HG03095 (cell line): ENCODE measurements around the gene ADAMTSL4.
"Not testable (repeated sequence)": the region's sequence is repeated elsewhere in the genome, so short reads cannot be mapped to it uniquely, and the experiment has no call there.

Experiments
- ATAC-seq: cut with Tn5 transposase; IDR thresholded peaks from one replicate; pipeline ENCODE4 v1.9.1; 2021; ENCODE audit warnings: moderate library complexity; ENCODE audit not compliant: unreplicated experiment

ADAMTSL4 gene

DNA sequence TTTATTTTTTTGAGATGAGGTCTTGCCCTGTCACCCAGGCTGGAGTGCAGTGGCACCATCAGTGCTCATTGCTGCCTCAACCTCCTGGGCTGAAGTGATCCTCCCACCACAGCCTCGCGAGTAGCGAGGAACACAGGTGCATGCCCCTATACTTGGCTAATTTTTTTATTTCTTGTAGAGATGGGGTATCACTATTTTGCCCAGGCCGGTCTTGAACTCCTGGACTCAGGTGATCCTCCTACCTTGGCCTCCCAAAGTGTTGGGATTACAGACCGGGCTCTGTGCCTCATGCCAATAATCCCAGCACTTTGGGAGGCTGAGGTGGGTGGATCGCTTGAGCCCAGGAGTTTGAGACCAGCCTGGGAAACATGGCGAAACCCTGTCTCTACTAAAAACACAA is 32.2 kb downstream of the ADAMTSL4 start:
- not testable (repeated sequence) for ATAC-seq

DNA sequence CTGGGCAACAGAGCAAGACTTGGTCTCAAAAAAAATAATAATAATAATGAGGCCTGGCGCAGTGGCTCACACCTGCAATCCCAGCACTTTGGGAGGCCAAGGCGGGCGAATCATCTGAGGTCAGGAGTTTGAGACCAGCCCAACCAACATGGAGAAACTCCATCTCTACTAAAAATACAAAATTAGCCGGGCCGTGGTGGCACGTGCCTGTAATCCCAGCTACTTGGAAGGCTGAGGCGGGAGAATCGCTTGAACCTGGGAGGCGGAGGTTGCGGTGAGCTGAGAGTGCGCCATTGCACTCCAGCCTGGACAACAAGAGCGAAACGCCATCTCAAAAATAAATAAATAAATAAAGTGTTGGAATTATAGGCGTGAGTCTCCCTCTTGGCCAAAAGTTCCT is 32.8 kb downstream of the ADAMTSL4 start:
- ATAC-seq = not testable (repeated sequence)

DNA sequence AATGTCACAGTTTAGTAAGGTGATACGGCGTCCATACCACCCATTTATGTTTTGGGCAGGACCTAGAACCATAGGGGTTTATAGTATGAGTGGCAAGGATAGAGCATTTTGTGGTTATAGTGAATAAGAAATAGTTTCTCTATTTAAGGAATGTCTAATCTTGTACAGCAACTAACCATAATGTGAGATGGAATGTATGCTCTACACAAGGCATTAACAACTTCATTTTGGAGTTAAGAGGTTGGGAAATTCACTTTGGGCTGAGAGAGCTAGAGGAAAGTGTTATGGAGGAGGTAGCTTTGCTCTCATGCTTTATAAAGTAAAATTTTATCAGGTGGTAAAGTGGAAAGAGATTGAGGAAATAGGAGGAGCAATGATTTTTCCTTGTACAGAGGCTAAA is 33.2 kb downstream of the ADAMTSL4 start:
- no peak for ATAC-seq

DNA sequence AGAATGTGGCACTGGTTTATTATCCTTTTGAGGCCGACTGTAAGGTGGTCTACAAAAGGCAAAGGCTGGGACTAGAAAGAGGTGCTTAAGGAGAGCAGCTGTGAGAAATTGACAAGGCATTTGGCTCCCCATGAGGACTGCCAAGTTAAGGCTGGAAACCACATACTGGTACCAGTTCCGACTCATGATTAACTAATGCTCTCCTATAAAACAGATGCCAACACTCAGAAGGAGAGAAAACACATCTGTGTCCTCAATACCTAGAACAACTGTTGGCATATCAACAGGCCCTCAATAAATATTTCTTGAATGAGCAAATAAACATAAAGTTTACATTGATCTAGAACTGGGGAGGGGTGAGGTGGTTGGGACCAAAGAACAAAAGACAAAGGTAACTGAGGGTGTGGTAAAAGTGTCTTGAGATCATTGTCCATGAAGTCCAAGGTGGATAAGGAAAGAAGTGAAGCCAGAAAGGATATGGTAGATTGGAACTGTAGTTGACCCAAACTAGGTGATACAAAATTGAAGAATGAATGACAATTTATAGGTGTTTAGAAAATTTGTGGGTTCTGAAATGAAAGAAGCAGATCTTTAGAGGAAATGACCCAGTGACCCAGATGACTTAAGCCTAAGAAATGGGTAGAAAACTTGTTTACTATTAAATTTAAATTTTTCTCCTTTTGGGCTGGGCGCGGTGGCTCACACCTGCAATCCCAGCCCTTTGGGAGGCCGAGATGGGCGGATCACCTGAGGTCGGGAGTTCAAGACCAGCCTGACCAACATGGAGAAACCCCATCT is 47.1 kb downstream of the ADAMTSL4 start:
- no peak for ATAC-seq

DNA sequence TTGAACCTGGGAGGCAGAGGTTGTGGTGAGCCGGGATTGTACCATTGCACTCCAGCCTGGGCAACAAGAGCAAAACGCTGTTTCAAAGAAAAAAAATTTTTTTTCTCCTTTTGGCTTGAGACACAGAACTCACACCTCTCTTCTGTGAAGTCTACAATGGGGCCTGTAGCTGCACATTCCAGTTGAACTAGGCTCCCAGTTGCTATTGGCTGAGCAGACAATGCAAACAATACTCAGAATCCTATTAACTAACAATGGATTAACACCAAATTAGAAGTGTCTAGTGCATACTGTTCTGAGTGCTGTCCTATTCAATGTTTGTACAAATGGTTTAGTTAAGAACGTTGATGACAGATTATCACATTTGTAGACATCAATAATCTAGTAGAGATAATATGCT is 47.8 kb downstream of the ADAMTSL4 start:
- no peak for ATAC-seq

DNA sequence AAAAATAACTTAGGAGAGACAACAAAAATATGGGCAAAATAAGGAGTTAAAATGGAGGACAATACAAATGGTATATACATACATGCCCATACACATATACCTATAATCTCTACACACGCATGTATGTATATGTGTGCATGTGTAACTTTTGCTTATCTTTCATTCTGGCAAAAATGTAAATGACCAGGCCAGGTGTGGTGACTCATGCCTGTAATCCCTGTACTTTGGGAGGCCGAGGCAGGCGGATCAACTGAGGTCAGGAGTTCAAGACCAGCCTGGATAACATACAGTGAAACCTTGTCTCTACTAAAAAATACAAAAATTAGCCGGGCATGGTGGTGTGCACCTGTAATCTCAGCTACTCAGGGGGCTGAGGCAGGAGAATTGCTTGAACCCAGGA is 49.1 kb downstream of the ADAMTSL4 start:
- ATAC-seq = not testable (repeated sequence)

DNA sequence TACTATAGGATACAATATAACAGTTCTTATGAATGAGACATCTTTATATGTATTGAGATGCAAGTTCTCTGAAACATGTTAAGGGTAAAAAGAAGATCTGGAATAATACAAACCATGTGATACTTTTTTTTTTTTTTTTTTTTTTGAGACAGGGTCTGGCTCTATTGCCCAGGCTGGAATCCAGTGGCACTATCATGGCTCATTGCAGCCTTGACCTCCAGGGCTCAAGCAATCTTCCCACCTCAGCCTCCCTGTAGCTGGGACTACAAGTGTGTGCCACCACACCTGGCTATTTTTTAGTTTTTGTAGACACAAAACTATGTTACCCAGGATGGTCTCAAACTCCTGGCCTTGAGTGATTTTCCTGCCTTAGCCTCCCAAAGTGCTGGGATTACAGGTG is 52.3 kb downstream of the ADAMTSL4 start:
- ATAC-seq = no peak

DNA sequence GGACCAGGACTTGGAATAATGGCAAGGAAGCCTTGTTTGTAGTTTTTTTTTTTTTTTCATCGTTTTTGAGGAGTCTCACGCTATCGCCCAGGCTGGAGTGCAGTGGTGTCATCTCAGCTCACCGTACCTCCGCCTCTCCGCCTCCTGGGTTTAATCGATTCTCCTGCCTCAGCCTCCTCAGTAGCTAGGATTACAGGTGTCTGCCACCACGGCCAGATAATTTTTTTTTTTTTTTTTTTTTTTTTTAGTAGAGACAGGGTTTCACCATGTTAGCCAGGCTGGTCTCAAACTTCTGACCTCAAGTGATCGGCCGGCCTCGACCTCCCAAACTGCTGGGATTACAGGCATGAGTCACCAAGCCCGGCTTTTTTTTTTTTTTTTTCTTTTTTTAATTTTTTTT is 53.2 kb downstream of the ADAMTSL4 start:
- not testable (repeated sequence) for ATAC-seq

DNA sequence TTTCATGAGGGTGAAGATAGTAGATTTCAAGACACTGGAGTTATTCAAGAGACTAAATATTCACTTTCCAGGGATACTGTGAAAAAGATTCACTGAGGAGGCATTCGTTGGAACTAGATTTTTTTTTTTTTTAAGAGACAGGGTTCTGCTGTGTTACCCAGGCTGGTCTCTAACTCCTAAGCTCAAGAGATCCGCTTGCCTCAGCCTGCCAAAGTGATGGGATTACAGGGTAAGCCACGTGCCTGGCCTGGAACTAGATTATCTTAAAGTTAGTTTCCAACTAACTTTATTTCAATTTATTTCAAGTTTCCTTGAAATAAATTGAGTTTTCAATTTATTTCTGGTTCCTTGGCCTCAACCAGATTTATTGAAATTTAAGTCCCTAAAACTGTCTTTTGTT is 54.5 kb downstream of the ADAMTSL4 start:
- ATAC-seq = no peak

DNA sequence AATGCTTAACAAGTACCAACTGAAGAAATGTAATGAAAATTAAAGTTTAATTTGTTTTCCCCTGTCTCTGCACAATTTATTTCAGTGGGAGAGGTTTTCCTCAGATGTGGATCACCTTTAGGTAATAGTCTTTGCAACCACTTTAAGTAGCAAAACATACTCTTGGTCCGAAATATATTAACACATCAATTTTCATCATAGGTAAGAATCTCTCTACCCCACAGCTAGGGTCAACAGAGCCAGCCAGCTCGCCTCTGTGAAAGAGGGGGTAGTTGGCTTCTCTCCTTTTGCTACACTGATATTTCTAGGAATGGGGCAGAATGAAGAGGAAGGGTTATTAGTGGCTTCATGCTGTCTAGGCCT is 55.0 kb downstream of the ADAMTSL4 start:
- no peak for ATAC-seq

DNA sequence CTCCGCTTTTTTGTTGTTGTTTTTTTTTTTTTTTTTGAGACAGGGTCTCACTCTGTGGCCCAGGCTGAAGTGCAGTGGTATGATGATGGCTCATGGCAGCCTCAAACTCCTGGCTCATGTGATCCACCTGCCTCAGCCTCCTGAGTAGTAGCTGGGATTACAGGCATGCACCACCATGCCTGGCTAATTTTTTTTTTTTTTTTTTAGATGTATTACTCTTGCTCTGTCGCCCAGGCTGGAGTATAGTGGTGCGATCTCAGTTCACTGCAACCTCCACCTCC is 56.2 kb downstream of the ADAMTSL4 start:
- not testable (repeated sequence) for ATAC-seq

DNA sequence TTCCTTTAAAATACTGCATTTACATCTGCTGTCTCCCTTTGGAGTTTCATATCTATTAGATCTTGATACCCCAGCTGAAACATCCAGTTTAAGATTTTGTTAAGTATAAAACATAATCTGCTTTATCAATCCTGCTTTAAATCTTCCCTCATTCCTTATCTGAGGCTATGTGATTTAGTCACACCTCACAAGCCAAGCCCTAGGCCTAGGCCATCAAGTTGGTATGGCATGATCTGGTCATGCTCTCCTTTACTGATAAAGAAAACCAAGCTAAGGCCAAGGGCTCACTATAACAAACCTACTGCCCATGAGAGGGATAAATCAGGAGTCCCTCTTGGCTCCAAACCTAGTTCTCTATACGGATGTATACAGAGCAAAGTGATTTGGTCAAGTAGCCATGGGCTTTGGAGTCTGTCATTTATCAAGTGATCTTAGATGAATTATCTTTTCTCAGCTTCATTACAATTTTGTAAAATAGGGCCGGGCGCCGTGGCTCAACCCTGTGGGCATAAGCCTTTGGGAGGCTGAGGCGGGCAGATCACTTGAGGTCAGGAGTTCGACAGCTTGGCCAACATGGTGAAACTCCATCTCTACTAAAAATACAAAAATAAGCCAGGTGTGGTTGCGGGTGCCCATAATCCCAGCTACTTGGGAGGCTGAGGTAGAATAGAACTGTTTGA is 57.4 kb downstream of the ADAMTSL4 start:
- ATAC-seq = no peak

DNA sequence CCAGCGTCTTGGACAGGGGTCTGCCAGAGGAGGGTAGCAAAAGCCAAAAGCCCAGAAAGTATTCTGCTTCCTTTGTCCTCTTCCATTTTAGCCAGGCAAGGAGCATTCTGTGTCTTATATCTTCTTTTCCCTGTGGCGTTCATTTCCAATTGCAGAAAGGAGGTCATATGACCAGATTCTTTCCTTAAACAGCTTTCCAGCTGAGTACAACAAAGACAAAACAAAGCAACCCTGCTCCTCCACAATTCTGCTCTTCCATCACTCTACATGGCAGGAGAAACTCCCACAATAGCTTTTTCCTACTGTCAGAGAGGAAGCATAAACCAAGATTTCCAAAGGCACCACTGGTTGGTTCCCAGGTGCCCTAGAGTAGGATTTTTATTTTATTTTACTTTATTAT is 60.5 kb downstream of the ADAMTSL4 start:
- ATAC-seq = no peak
